Measurements from ENCODE around the gene LRRC56. TPM values are rescaled to one million over a fixed set of nuclear protein-coding genes. Genes with fewer than 3 reads are reported as not detected.
A peak's percentile ranks its signal among the peaks of the same experiment; 100 is the strongest.
"Not testable (repeated sequence)": the region's sequence is repeated elsewhere in the genome, so short reads cannot be mapped to it uniquely, and the experiment has no call there.

The LRRC56 gene
- total RNA-seq, 1 donor from 2014 or later = 2.7 TPM

- no peak for DNase-seq (ENCODE audit: low spot score)
- no peak for TF ChIP-seq CTCF (IDR thresholded peaks at IDR 0.05)
- Mint-ChIP-seq H3K27ac (ENCODE audit: unreplicated experiment) (peak overlapping the region; percentile 49), H3K27me3 (ENCODE audit: low read depth) (no peaks in the 10 kb centered on the region), H3K4me1 (ENCODE audit: low read depth) (peaks cover 14% of the 10 kb centered on the region), H3K36me3 (ENCODE audit: low read depth) (peaks cover 20% of the 10 kb centered on the region), H3K9me3 (ENCODE audit: low read depth) (peaks cover 7% of the 10 kb centered on the region), H3K4me3 (ENCODE audit: unreplicated experiment) (no peak overlapping the region)
These were observed 24.3 kb upstream of the LRRC56 start for GRCh38 chr11:512761-513595.

GRCh38 chr11:514606-515005 is 22.7 kb upstream of the LRRC56 start:
- peaks cover 7% of the 10 kb centered on the region for H3K9me3 Mint-ChIP-seq (ENCODE audit: low read depth)
- TF ChIP-seq CTCF (IDR thresholded peaks at IDR 0.05) = no peak
- H3K4me3 Mint-ChIP-seq (ENCODE audit: unreplicated experiment) = no peak overlapping the region
- no peaks in the 10 kb centered on the region for H3K27me3 Mint-ChIP-seq (ENCODE audit: low read depth)
- peaks cover 20% of the 10 kb centered on the region for H3K36me3 Mint-ChIP-seq (ENCODE audit: low read depth)
- peaks cover 10% of the 10 kb centered on the region for H3K4me1 Mint-ChIP-seq (ENCODE audit: low read depth)
- DNase-seq (ENCODE audit: low spot score) = no peak
- H3K27ac Mint-ChIP-seq (ENCODE audit: unreplicated experiment) = no peak overlapping the region

GRCh38 chr11:515131-515530 is 22.2 kb upstream of the LRRC56 start:
- no peak for TF ChIP-seq CTCF (IDR thresholded peaks at IDR 0.05)
- DNase-seq (ENCODE audit: low spot score) = no peak
- Mint-ChIP-seq H3K9me3 (ENCODE audit: low read depth) (peaks cover 7% of the 10 kb centered on the region), H3K4me3 (ENCODE audit: unreplicated experiment) (no peak overlapping the region), H3K36me3 (ENCODE audit: low read depth) (peaks cover 16% of the 10 kb centered on the region), H3K27ac (ENCODE audit: unreplicated experiment) (no peak overlapping the region), H3K27me3 (ENCODE audit: low read depth) (no peaks in the 10 kb centered on the region), H3K4me1 (ENCODE audit: low read depth) (peaks cover 5% of the 10 kb centered on the region)

GRCh38 chr11:516400-516799 is 20.9 kb upstream of the LRRC56 start:
- peaks cover 5% of the 10 kb centered on the region for H3K4me1 Mint-ChIP-seq (ENCODE audit: low read depth)
- no peaks in the 10 kb centered on the region for H3K27me3 Mint-ChIP-seq (ENCODE audit: low read depth)
- DNase-seq (ENCODE audit: low spot score) = no peak
- TF ChIP-seq CTCF (IDR thresholded peaks at IDR 0.05) = no peak
- H3K4me3 Mint-ChIP-seq (ENCODE audit: unreplicated experiment) = no peak overlapping the region
- peaks cover 16% of the 10 kb centered on the region for H3K36me3 Mint-ChIP-seq (ENCODE audit: low read depth)
- H3K27ac Mint-ChIP-seq (ENCODE audit: unreplicated experiment) = no peak overlapping the region
- H3K9me3 Mint-ChIP-seq (ENCODE audit: low read depth) = peaks cover 7% of the 10 kb centered on the region

- not testable (repeated sequence) for H3K4me1 Mint-ChIP-seq (ENCODE audit: low read depth); H3K9me3 Mint-ChIP-seq (ENCODE audit: low read depth); H3K27ac Mint-ChIP-seq (ENCODE audit: unreplicated experiment); H3K27me3 Mint-ChIP-seq (ENCODE audit: low read depth); H3K4me3 Mint-ChIP-seq (ENCODE audit: unreplicated experiment)
- DNase-seq (ENCODE audit: low spot score) = peak; percentile 89
- H3K36me3 Mint-ChIP-seq (ENCODE audit: low read depth) = peaks cover 13% of the 10 kb centered on the region
These were observed 20.2 kb upstream of the LRRC56 start for GRCh38 chr11:516918-517685.

Data from chondrocyte (in vitro differentiated cells).